Astrocyte of the spinal cord (primary cell): Measurements from ENCODE around the gene ZNF3.

Experiments
- DNase-seq: peaks from one replicate; pipeline ENCODE4 v3.0.0; 2011; ENCODE audit warnings: low read depth, low spot score
- H3K4me3 ChIP-seq: 2 replicates; pipeline ENCODE4 v1.5.1; 2011; ENCODE audit warnings: low read depth, mild to moderate bottlenecking, low read length, moderate library complexity
- CTCF ChIP-seq: IDR thresholded peaks from 2 replicates; pipeline ENCODE4 v1.5.1; 2012; ENCODE audit warnings: low read depth, mild to moderate bottlenecking, low read length, inconsistent platforms
- in situ Hi-C: cut with HindIII; loops from 2 replicates; pipeline ENCODE4 v1.10.0; 2017; ENCODE audit warnings: low sequenced_read_pairs

ZNF3 gene

GRCh38 chr7:100077205-100077604 is 4.3 kb downstream of the ZNF3 start:
- in situ Hi-C loops: no loop called here
- no peak for DNase-seq
- no peak overlapping the region for H3K4me3 ChIP-seq
- TF ChIP-seq CTCF: no peak

- no peak for DNase-seq
- H3K4me3 ChIP-seq: no peak overlapping the region
- no peak for TF ChIP-seq CTCF
- in situ Hi-C loops: no loop called here
Observed at GRCh38 chr7:100075418-100075817, 6.1 kb downstream of the ZNF3 start.

GRCh38 chr7:100074841-100075240 is 6.7 kb downstream of the ZNF3 start:
- TF ChIP-seq CTCF: no peak
- DNase-seq: no peak
- no peak overlapping the region for H3K4me3 ChIP-seq
- in situ Hi-C loops: no loop called here

GRCh38 chr7:100072462-100072861 is 9.1 kb downstream of the ZNF3 start:
- no peak for DNase-seq
- TF ChIP-seq CTCF: no peak
- in situ Hi-C loops: no loop called here
- H3K4me3 ChIP-seq: no peak overlapping the region

- DNase-seq: no peak
- no peak overlapping the region for H3K4me3 ChIP-seq
- in situ Hi-C loops: no loop called here
- no peak for TF ChIP-seq CTCF
Observed at GRCh38 chr7:100071018-100071723, 10.4 kb downstream of the ZNF3 start.

- no peak for DNase-seq
- no peak overlapping the region for H3K4me3 ChIP-seq
- in situ Hi-C loops: no loop called here
- TF ChIP-seq CTCF: no peak
Observed at GRCh38 chr7:100069991-100070390, 11.5 kb downstream of the ZNF3 start.

- no peak for DNase-seq
- in situ Hi-C loops: no loop called here
- H3K4me3 ChIP-seq: no peak overlapping the region
- no peak for TF ChIP-seq CTCF
Observed at GRCh38 chr7:100066953-100067352, 14.6 kb downstream of the ZNF3 start.
